HepG2 (cell line): ENCODE measurements around the gene BTRC. TPM values are rescaled to one million over a fixed set of nuclear protein-coding genes. Genes with fewer than 3 reads are reported as not detected.

Source experiments
- ATAC-seq: fragments of 200-7000 bp; cut with Tn5 transposase; 3 replicates; pipeline ENCODE4 v1.9.1; 2020; ENCODE audit warnings: mild to moderate bottlenecking, moderate library complexity
- BruUV-seq: library from RNA; stranded (reverse); fragments of 400-500 nt; replicated peaks from 2 replicates; lab custom pipeline; 2021; lab: Mats Ljungman, UMichigan
- CTCF ChIA-PET: fragments of 300-600 bp; formaldehyde crosslinking; extraction: SDS; loops from one replicate; lab custom pipeline; 2021; ENCODE audit warnings: low total read pairs, inconsistent platforms, low intra/inter-chr PET ratio; lab: Yijun Ruan, JAX
- POLR2A ChIA-PET: fragments of 350-600 bp; sonication (Branson Sonifier 250); formaldehyde crosslinking; loops from one replicate; lab custom pipeline; 2020; ENCODE audit warnings: antibody characterized with exemption, inconsistent platforms; lab: Yijun Ruan, JAX
- DNase-seq: peaks from one replicate; pipeline ENCODE4 v3.0.0-alpha.2; 2015; ENCODE audit warnings: low spot score
- FAIRE-seq: peaks from 3 replicates; lab custom pipeline; 2011; peaks lifted over from hg19 to GRCh38; lab: Jason Lieb, UNC
- H2AFZ ChIP-seq: one replicate; pipeline ENCODE4 v1.6.1; 2011; ENCODE audit warnings: low read length, inconsistent platforms
- H3K27ac ChIP-seq: fragments of 300-600 bp; 3 replicates; pipeline ENCODE4 v1.8.0; 2011; ENCODE audit warnings: mixed run types, mild to moderate bottlenecking, mixed read lengths, low read length, inconsistent platforms; ENCODE audit not compliant: insufficient read depth; ENCODE audit errors: extremely low read length
- H3K27me3 ChIP-seq, 2 experiments: fragments of 200-600 bp in 1 of 2; 2 replicates in 1 of 2; 3 replicates in 1 of 2; pipeline versions ENCODE4 v1.6.0 to v1.8.0; 2011; ENCODE audit warnings: low read length in 2 of 2, mild to moderate bottlenecking in 2 of 2, moderate library complexity in 2 of 2, inconsistent platforms in 1 of 2; ENCODE audit not compliant: insufficient read depth in 2 of 2, control insufficient read depth in 1 of 2
- H3K36me3 ChIP-seq, 2 experiments: fragments of 200-600 bp in 1 of 2; replicated peaks in 1 of 2; 2 replicates in 1 of 2; 3 replicates in 1 of 2; pipeline versions ENCODE4 v1.5.1 to v1.8.0; 2011; ENCODE audit warnings: low read length in 2 of 2, inconsistent platforms in 1 of 2; ENCODE audit not compliant: insufficient read depth in 2 of 2, control insufficient read depth in 1 of 2
- H3K4me1 ChIP-seq: 2 replicates; pipeline ENCODE4 v1.5.1; 2012; ENCODE audit warnings: low read length, inconsistent platforms; ENCODE audit not compliant: insufficient read depth
- H3K4me2 ChIP-seq: 2 replicates; pipeline ENCODE4 v1.6.0; 2011; ENCODE audit warnings: low read depth, low read length, inconsistent platforms
- H3K4me3 ChIP-seq, 3 experiments: fragments of 200-600 bp in 1 of 3; sonication (generic), shearing (Covaris generic) in 1 of 3; replicated peaks in 1 of 3; 2 replicates each; pipeline ENCODE4 v1.5.1; 2011 to 2016; ENCODE audit warnings: low read length in 3 of 3, inconsistent platforms in 2 of 3, low read depth in 2 of 3, mild to moderate bottlenecking in 2 of 3, control low read depth in 1 of 3, mixed read lengths in 1 of 3; ENCODE audit not compliant: insufficient read depth in 1 of 3
- H3K79me2 ChIP-seq: one replicate; pipeline ENCODE4 v1.6.1; 2011; ENCODE audit warnings: low read length, inconsistent platforms; ENCODE audit not compliant: insufficient read depth
- H3K9ac ChIP-seq: 2 replicates; pipeline ENCODE4 v1.6.0; 2011; ENCODE audit warnings: mild to moderate bottlenecking, low read depth, low read length, inconsistent platforms; ENCODE audit not compliant: insufficient read depth
- H3K9me3 ChIP-seq: 2 replicates; pipeline ENCODE4 v1.5.1; 2012; ENCODE audit warnings: mild to moderate bottlenecking, low read length
- H4K20me1 ChIP-seq: 2 replicates; pipeline ENCODE4 v1.6.0; 2011; ENCODE audit warnings: inconsistent platforms, mild to moderate bottlenecking, low read length, moderate library complexity; ENCODE audit not compliant: insufficient read depth
- MTF2 ChIP-seq: sonication (generic); formaldehyde crosslinking; IDR thresholded peaks from 2 replicates; pipeline ENCODE4 v1.5.0; 2020; ENCODE audit warnings: missing genetic modification reagents, borderline replicate concordance
- NCOA1 ChIP-seq: sonication (generic); formaldehyde crosslinking; IDR thresholded peaks from 2 replicates; pipeline ENCODE4 v1.9.0; 2021; ENCODE audit warnings: missing genetic modification reagents
- SP140L ChIP-seq: sonication (generic); formaldehyde crosslinking; IDR thresholded peaks from 2 replicates; pipeline ENCODE4 v1.4.0; 2020; ENCODE audit warnings: missing genetic modification reagents, borderline replicate concordance
- ZBTB3 ChIP-seq: sonication (generic); formaldehyde crosslinking; IDR thresholded peaks from 2 replicates; pipeline ENCODE4 v1.4.0; 2020; ENCODE audit warnings: low read depth, mild to moderate bottlenecking, moderate library complexity, missing genetic modification reagents, borderline replicate concordance
- ZBTB38 ChIP-seq: sonication (generic); formaldehyde crosslinking; IDR thresholded peaks from 2 replicates; pipeline ENCODE4 v1.5.1; 2020; ENCODE audit warnings: mild to moderate bottlenecking, missing genetic modification reagents
- ZNF543 ChIP-seq: sonication (generic); formaldehyde crosslinking; IDR thresholded peaks from 2 replicates; pipeline ENCODE4 v1.4.0; 2020; ENCODE audit warnings: mild to moderate bottlenecking, missing genetic modification reagents
- ZNF674 ChIP-seq: sonication (generic); formaldehyde crosslinking; IDR thresholded peaks from 2 replicates; pipeline ENCODE4 v1.5.0; 2020; ENCODE audit warnings: low read depth, mild to moderate bottlenecking, missing genetic modification reagents
- ZNF687 ChIP-seq: sonication (generic); formaldehyde crosslinking; IDR thresholded peaks from 2 replicates; pipeline ENCODE4 v1.5.1; 2020; ENCODE audit warnings: mild to moderate bottlenecking, missing genetic modification reagents, moderate library complexity
- ZNF724P ChIP-seq: sonication (generic); formaldehyde crosslinking; IDR thresholded peaks from 2 replicates; pipeline ENCODE4 v1.8.0; 2022; ENCODE audit warnings: missing genetic modification reagents, borderline replicate concordance
- WGBS: methylation state at CpG from one replicate; pipeline ENCODE4 v1.1.6; 2017; ENCODE audit warnings: low lambda C conversion rate; 5-methylcytosine and 5-hydroxymethylcytosine counted together
- in situ Hi-C: cut with HindIII; loops from 2 replicates; pipeline ENCODE4 v1.10.0; 2017; ENCODE audit warnings: low pct_unique_long_range_greater_than_20kb; ENCODE audit not compliant: extremely low pct_ligation_motif_present
- intact Hi-C: fragments of 100-400 bp; cut with micrococcal nuclease; formaldehyde crosslinking; loops from one replicate; pipeline ENCODE4 v1.10.0; 2022; ENCODE audit not compliant: unreplicated experiment
- polyA plus RNA-seq, 8 experiments: library from polyadenylated mRNA; depleted of rRNA in 3 of 8; stranded (reverse) in 7 of 8; unstranded in 1 of 8; fragments of >200 nt; fragmentation: Illumina TruSeq in 4 of 8; extraction: Trizol in 4 of 8; gene quantifications; 2 replicates each; pipeline versions ENCODE4 v1.2.1 to v1.2.3, GENCODE V29; 2011 to 2016; ENCODE audit warnings: low read depth in 4 of 8, missing spikeins in 1 of 8, mixed read lengths in 1 of 8; ENCODE audit not compliant: insufficient read depth in 1 of 8
- total RNA-seq, 5 experiments: library from RNA; depleted of rRNA; stranded (reverse); fragments of >200 nt; fragmentation: Illumina TruSeq; extraction: Trizol; gene quantifications; 2 replicates each; pipeline ENCODE4 v1.2.3, GENCODE V29; 2016; ENCODE audit warnings: low read depth in 1 of 5
- TF ChIP-seq, protein P1 (sequence below), 2 experiments: fragments of 450-650 bp in 1 of 2; sonication (generic) in 1 of 2; formaldehyde crosslinking; IDR thresholded peaks; 2 replicates each; pipeline versions ENCODE4 v1.5.0 to v1.8.0; 2020 to 2022; ENCODE audit warnings: mild to moderate bottlenecking in 1 of 2, missing genetic modification reagents in 1 of 2

BTRC gene
- total and polyA plus RNA-seq, 2 of the 13 experiments (the other 11 are each of a cell fraction or from before 2014, with no cell fraction given) = 12.0 to 14.4 TPM

GRCh38 chr10:101379663-101380352, 25.8 kb downstream of the BTRC start:
- CTCF ChIA-PET = no interaction called here
- no peak for FAIRE-seq
- Histone ChIP-seq H3K9ac (no peak overlapping the region), H3K79me2 (no peaks in the 10 kb centered on the region), H3K36me3 (no peaks in the 10 kb centered on the region), H4K20me1 (no peaks in the 10 kb centered on the region; the same call in 1 of the 2 replicates), H2AFZ (no peak overlapping the region), H3K4me2 (no peak overlapping the region), H3K27me3 (no peaks in the 10 kb centered on the region), H3K27ac (no peak overlapping the region), H3K4me3 (no peak overlapping the region), H3K4me1 (no peaks in the 10 kb centered on the region), H3K9me3 (no peaks in the 10 kb centered on the region)
- DNase-seq = no peak
- 70% methylated on average over 5 of the region's 5 CpGs for WGBS
- BruUV-seq = no TSS peak
- in situ Hi-C loops (no loop called here), intact Hi-C loops (no loop called here)
- POLR2A ChIA-PET = no interaction called here
- TF ChIP-seq ZNF724P (CRISPR knock-in tag) = no peak
- TF ChIP-seq ZBTB3 (CRISPR knock-in tag) = no peak
- TF ChIP-seq ZNF687 = no peak
- TF ChIP-seq, protein P1, sequence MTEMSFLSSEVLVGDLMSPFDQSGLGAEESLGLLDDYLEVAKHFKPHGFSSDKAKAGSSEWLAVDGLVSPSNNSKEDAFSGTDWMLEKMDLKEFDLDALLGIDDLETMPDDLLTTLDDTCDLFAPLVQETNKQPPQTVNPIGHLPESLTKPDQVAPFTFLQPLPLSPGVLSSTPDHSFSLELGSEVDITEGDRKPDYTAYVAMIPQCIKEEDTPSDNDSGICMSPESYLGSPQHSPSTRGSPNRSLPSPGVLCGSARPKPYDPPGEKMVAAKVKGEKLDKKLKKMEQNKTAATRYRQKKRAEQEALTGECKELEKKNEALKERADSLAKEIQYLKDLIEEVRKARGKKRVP (CRISPR knock-in tag; IDR thresholded peaks at IDR 0.05) = no peak
- TF ChIP-seq SP140L (CRISPR knock-in tag) = no peak
- TF ChIP-seq ZNF543 = no peak
- TF ChIP-seq NCOA1 (CRISPR knock-in tag) = no peak
- TF ChIP-seq MTF2 = no peak
- no peak for TF ChIP-seq ZNF674 (CRISPR knock-in tag)
- TF ChIP-seq ZBTB38 (CRISPR knock-in tag) = no peak
- ATAC-seq = no peak
